GM19467 (cell line): Measurements from ENCODE around the gene CYP20A1.
A peak's percentile ranks its signal among the peaks of the same experiment; 100 is the strongest.
"Not testable (repeated sequence)": the region's sequence is repeated elsewhere in the genome, so short reads cannot be mapped to it uniquely, and the experiment has no call there.

Experiments
- ATAC-seq: cut with Tn5 transposase; IDR thresholded peaks from one replicate; pipeline ENCODE4 v1.9.1; 2021; ENCODE audit warnings: mild to moderate bottlenecking, moderate library complexity; ENCODE audit not compliant: unreplicated experiment

Gene CYP20A1

GRCh38 chr2:203280428-203281064 is 41.7 kb downstream of the CYP20A1 start:
- no peak for ATAC-seq

- no peak for ATAC-seq
These were observed 43.3 kb downstream of the CYP20A1 start for GRCh38 chr2:203282101-203282500.

GRCh38 chr2:203286532-203286931 is 47.7 kb downstream of the CYP20A1 start:
- ATAC-seq: no peak

DNA sequence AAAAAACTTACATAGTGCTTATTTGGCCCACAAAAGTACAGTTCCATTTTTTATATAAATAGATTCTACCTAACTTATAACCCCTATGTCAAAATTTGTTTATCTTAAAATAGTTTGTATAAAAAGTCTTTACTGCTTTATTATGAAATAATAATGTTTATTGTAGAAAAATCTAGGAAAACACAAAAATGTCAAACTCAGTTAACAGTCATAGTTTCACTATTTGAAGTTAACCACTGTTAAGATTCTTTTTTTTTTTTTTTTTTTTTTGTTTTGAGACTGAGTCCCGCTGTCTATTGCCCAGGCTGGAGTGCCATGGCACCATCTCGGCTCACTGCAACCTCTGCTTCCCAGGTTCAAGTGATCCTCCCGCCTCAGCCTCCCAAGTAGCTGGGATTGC is 62.8 kb downstream of the CYP20A1 start:
- no peak for ATAC-seq

DNA sequence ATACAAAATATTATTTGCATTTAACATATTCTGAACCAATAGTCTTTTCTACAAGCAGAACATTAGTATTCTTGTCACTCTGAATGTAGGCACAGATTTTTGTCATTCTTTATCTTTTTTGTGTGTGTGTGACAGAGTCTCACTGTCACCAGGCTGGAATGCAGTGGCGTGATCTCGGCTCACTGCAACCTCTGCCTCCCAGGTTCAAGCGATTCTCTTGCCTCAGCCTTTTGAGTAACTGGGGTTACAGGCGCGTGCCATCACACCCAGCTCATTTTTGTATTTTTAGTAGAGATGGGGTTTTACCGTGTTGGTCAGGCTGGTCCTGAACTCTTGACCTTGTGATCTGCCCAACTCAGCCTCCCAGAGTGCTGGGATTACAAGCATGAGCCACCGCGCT is 63.8 kb downstream of the CYP20A1 start:
- not testable (repeated sequence) for ATAC-seq

GRCh38 chr2:203310688-203311436 is 72.0 kb downstream of the CYP20A1 start:
- no peak for ATAC-seq

DNA sequence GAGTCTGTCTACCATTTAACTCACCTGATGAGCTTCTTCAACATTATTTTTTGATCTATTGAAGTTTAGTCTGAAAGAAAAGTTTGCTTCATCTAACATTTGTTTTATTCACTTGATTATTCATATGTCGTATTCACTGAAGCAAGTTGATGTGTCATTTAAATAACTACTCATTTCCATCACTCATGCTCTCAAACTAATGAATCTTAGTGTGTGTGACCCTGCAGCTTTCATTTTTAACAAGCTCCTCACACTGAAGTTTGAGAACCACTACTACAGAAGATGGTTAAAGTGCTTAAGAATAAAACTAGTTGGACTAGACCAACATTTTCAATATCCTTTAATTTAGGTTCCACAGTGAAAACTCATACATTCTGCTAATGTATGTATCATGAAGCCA is 87.5 kb downstream of the CYP20A1 start:
- no peak for ATAC-seq

GRCh38 chr2:203327582-203327900 is 88.7 kb downstream of the CYP20A1 start:
- ATAC-seq: no peak

DNA sequence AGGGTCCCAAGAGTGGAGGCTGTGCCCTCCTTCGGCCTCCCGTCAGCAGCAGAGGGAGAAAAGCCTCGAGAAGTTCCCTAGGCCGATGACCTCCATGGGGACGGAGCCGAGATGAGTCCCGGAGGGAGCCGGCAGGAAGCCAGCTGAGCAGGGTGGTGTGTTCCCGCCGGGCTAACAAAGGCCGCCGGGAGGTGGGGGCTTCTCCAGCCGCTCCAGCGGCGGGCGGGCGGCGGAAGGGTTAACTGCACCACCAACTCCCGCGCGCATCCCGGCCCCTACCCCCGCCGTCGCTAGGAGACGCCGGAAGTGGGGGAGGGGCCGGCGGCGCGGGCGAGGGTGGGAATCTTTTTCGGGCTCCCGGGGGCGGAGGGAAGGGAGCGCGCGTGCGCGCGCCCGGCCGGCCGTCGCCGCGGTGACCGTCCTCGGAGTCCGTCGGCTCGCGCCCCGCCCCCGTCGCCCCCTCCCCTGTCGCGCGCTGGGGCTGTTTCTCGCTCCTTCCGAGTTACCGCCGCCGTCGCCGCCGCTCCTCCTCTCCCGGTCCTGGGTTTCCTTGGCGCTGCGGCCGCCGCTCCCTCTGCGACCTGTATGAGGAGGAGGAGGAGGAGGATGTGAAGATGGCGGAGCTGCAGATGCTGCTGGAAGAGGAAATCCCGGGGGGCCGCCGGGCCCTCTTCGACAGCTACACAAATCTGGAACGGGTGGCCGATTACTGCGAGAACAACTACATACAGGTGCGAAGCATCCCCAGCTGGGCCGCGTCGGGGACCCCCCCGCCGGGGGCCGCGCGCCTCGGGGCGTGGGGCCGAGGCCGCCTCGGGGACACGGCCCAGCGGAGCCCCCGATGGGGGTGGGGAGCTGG is 89.3 kb downstream of the CYP20A1 start, which contains the start of gene ABI2:
TSS of gene ABI2 (plus strand) at position 494 of the 859 bp plus-strand sequence. CDS start at position 615, 121 bp downstream.
- ATAC-seq: peak; percentile 54

- ATAC-seq: peak; percentile 46
These were observed 90.1 kb downstream of the CYP20A1 start for GRCh38 chr2:203328760-203329540.

GRCh38 chr2:203330434-203330833 is 91.6 kb downstream of the CYP20A1 start:
- no peak for ATAC-seq

DNA sequence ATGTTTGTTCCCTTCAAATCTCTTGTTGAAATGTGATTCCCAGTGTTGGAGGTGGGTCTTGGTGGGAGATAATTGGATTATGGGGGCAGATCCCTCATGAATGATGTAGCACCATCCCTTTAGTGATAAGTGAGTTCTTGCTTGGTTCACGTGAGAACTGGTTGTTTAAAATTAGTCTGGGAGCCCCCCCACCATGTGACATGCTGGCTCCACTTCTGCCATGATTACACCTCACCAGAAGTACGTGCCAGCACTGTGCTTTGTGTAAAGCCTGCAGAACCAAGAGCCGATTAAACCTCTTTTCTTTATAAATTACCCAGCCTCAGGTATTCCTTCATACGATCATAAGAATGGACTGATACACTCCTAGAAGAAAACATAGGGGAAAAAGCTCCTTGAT is 99.5 kb downstream of the CYP20A1 start:
- no peak for ATAC-seq

DNA sequence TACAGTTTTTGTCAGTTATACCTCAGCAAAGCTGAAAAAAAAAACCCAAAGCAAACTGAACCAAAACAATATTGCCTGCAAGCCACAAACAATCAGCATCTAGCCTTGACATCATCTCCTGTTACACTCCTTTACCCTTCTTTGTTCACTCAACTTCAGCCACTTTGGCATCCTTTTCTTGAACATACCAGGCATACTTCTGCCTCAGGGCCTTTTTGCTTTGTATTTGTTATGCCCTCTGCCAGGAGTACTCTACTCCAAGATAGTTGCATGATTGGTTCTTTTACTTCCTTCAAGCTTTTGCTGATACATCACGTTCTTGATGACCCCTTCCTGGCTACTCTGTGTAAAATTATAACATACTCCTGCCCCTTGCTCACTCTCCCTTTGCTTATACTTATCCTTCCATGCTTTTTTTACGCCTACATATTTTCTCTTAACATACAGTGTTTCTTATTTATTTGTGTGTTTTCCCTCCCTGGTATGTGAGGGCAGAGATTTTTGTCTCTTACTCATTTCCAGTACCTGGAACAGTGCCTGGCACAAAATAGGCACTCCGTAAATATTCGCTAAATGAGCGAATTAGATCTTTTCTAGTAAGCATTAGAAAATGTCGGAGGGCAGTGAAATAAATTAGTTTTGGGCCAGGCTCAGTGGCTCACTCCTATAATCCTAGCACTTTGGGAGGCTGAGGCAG is 102.1 kb downstream of the CYP20A1 start:
- ATAC-seq: no peak

GRCh38 chr2:203341741-203342310 is 103.0 kb downstream of the CYP20A1 start:
- ATAC-seq: no peak

DNA sequence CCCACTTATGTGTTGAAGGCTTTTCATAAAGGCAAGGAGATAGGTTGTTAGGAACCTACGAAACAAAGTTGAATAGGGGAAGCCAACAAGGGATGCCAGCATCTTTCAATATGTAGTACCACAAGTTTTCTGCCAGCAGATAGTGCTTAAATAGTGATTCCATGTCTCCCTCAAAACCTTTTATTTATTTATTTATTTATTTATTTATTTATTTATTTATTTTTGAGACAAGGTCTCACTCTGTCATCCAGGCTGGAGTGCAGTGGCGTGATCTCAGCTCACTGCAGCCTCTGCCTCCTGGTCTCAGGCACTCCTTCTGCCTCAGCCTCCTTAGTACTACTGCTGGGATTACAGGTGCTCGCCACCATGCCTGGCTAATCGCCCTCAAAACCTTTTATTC is 103.6 kb downstream of the CYP20A1 start:
- ATAC-seq: not testable (repeated sequence)

DNA sequence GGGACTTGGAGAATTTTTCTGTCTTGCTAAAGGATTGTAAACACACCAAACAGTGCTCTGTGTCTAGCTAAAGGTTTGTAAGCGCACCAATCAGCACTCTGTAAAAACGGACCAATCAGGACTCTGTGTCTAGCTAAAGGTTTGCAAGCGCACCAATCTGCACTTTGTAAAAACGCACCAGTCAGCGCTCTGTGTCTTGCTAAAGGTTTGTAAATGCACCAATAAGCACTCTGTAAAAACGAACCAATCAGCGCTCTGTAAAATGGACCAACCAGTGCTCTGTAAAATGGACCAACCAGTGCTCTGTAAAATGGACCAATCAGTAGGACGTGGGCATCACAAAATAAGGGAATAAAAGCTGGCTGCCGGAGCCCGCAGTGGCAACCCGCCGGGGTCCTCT is 105.8 kb downstream of the CYP20A1 start:
- no peak for ATAC-seq

GRCh38 chr2:203346612-203347011 is 107.8 kb downstream of the CYP20A1 start:
- ATAC-seq: no peak

DNA sequence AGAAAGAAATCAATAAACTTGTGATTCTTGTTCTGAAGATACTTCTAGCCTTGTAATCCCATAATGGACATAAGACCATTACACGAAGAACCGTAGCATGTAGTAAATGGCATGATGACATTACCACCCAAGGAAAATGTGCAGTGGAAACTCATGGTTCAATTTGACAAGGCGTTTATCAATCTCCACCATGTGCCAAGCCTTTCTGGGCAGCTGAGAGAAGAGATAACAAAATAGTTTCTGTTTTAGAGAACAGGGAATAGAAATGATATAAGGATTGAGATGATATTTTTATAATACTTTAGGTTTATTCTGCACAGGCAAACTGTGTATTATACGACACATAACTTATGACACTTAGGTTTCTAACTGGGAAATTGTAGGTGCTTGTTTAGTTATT is 108.6 kb downstream of the CYP20A1 start:
- ATAC-seq: no peak

GRCh38 chr2:203352604-203353255 is 113.9 kb downstream of the CYP20A1 start:
- ATAC-seq: no peak
